Middle frontal gyrus (tissue), 1 donor: ENCODE measurements around the gene SARS2.
"Not testable (repeated sequence)": the region's sequence is repeated elsewhere in the genome, so short reads cannot be mapped to it uniquely, and the experiment has no call there.

Experiments
- DNase-seq: peaks from one replicate; pipeline ENCODE4 v3.0.0-alpha.2; 2015; ENCODE audit warnings: low spot score; ENCODE audit errors: extremely low spot score

Gene SARS2

GRCh38 chr19:38929929-38930775, at the start of gene SARS2:
TSS of gene SARS2 (minus strand) at chr19:38930763. CDS start at chr19:38930736, 27 bp downstream.
- DNase-seq, result peak; percentile 83

GRCh38 chr19:38979812-38980211, 49.2 kb upstream of the SARS2 start:
- no peak for DNase-seq

GRCh38 chr19:38978326-38978689, 47.7 kb upstream of the SARS2 start:
- DNase-seq, result no peak

GRCh38 chr19:38977445-38978325, 47.1 kb upstream of the SARS2 start:
- no peak for DNase-seq

GRCh38 chr19:38975861-38976271, 45.3 kb upstream of the SARS2 start:
- DNase-seq, result no peak

GRCh38 chr19:38975214-38975860, 44.8 kb upstream of the SARS2 start, which contains the start of gene FBXO17:
TSS of gene FBXO17 (minus strand) at chr19:38975742. CDS start at chr19:38950319, 25,423 bp downstream.
- no peak for DNase-seq

GRCh38 chr19:38974624-38975213, 44.2 kb upstream of the SARS2 start:
- DNase-seq, result peak; percentile 50

GRCh38 chr19:38971672-38972071, 41.1 kb upstream of the SARS2 start:
- DNase-seq, result no peak

- peak; percentile 38 for DNase-seq
Measured at GRCh38 chr19:38970664-38971532, 40.3 kb upstream of the SARS2 start.

GRCh38 chr19:38966149-38966548, 35.6 kb upstream of the SARS2 start:
- DNase-seq, result not testable (repeated sequence)

GRCh38 chr19:38964738-38965137, 34.2 kb upstream of the SARS2 start:
- DNase-seq, result no peak

GRCh38 chr19:38959618-38960017, 29.1 kb upstream of the SARS2 start:
- no peak for DNase-seq

GRCh38 chr19:38958301-38958700, 27.7 kb upstream of the SARS2 start:
- no peak for DNase-seq

- DNase-seq, result no peak
Measured at GRCh38 chr19:38956264-38956663, 25.7 kb upstream of the SARS2 start.

- no peak for DNase-seq
Measured at GRCh38 chr19:38953677-38954076, 23.1 kb upstream of the SARS2 start.

GRCh38 chr19:38952395-38953165, 22.0 kb upstream of the SARS2 start:
- DNase-seq, result no peak

- DNase-seq, result no peak
Measured at GRCh38 chr19:38951187-38951586, 20.6 kb upstream of the SARS2 start.

GRCh38 chr19:38949580-38950367, 19.2 kb upstream of the SARS2 start:
- peak; percentile 59 for DNase-seq
